GM12892 (cell line): ENCODE results near the gene NSUN7.

Experiments
- POLR2A ChIP-seq: IDR thresholded peaks from 2 replicates; pipeline ENCODE4 v1.6.1; 2011; ENCODE audit warnings: low read depth, low read length, control low read depth
- POLR2AphosphoS5 ChIP-seq: IDR thresholded peaks from 2 replicates; pipeline ENCODE4 v1.6.1; 2011; ENCODE audit warnings: low read depth, low read length, control low read depth
- TAF1 ChIP-seq: IDR thresholded peaks from 2 replicates; pipeline ENCODE4 v1.6.1; 2011; ENCODE audit warnings: low read depth, mild to moderate bottlenecking, control low read depth, low read length, borderline replicate concordance

- TF ChIP-seq POLR2AphosphoS5, result no peak
- no peak for TF ChIP-seq POLR2A
- TF ChIP-seq TAF1, result no peak
Observed at GRCh38 chr4:40702137-40702799, 47.5 kb upstream of the NSUN7 start.
